Smooth muscle cell (in vitro differentiated cells): Measurements from ENCODE around the gene MKNK1. TPM values are rescaled to one million over a fixed set of nuclear protein-coding genes. Genes with fewer than 3 reads are reported as not detected.

Experiments used
- DNase-seq: peaks from one replicate; lab custom pipeline; 2025; ENCODE audit not compliant: unreplicated experiment; lab: John Stamatoyannopoulos, UW
- H2AFZ ChIP-seq: fragments of 200-600 bp; sonication (generic); 2 replicates; pipeline ENCODE4 v1.6.0; 2016; ENCODE audit warnings: antibody characterized with exemption, low read depth, mild to moderate bottlenecking
- H3F3A ChIP-seq: fragments of 200-600 bp; sonication (generic); 2 replicates; pipeline ENCODE4 v1.6.0; 2017; ENCODE audit warnings: antibody characterized with exemption, low read depth
- H3K27ac ChIP-seq: fragments of 200-600 bp; sonication (generic); 2 replicates; pipeline ENCODE4 v1.5.1; 2016; ENCODE audit warnings: low read depth, mild to moderate bottlenecking
- H3K27me3 ChIP-seq: fragments of 200-600 bp; sonication (generic); 2 replicates; pipeline ENCODE4 v1.6.1; 2016; ENCODE audit warnings: low read depth, mild to moderate bottlenecking
- H3K36me3 ChIP-seq: fragments of 200-600 bp; sonication (generic); 2 replicates; pipeline ENCODE4 v1.5.1; 2016; ENCODE audit warnings: low read depth
- H3K4me1 ChIP-seq: fragments of 200-600 bp; sonication (generic); 2 replicates; pipeline ENCODE4 v1.5.1; 2016; ENCODE audit warnings: low read depth
- H3K4me2 ChIP-seq: fragments of 200-600 bp; sonication (generic); 2 replicates; pipeline ENCODE4 v1.6.0; 2016; ENCODE audit warnings: mild to moderate bottlenecking
- H3K4me3 ChIP-seq: fragments of 200-600 bp; sonication (generic); 2 replicates; pipeline ENCODE4 v1.5.1; 2016; ENCODE audit warnings: mild to moderate bottlenecking
- H3K79me2 ChIP-seq: fragments of 200-600 bp; sonication (generic); 2 replicates; pipeline ENCODE4 v1.6.0; 2016; ENCODE audit warnings: low read depth, mild to moderate bottlenecking
- H3K9ac ChIP-seq: fragments of 200-600 bp; sonication (generic); 2 replicates; pipeline ENCODE4 v1.6.0; 2016; ENCODE audit warnings: low read depth
- H3K9me3 ChIP-seq: fragments of 200-600 bp; sonication (generic); replicated peaks from 2 replicates; pipeline ENCODE4 v1.5.1; 2016; ENCODE audit warnings: low read depth
- H4K20me1 ChIP-seq: fragments of 200-600 bp; sonication (generic); 2 replicates; pipeline ENCODE4 v1.6.0; 2016; ENCODE audit warnings: low read depth
- WGBS: methylation state at CpG from one replicate; pipeline ENCODE4 v1.1.7; 2016; ENCODE audit warnings: low lambda C conversion rate; 5-methylcytosine and 5-hydroxymethylcytosine counted together
- polyA plus RNA-seq: library from polyadenylated mRNA; unstranded; fragments of >200 nt; fragmentation: Nextera tagmentation; extraction: Ambion mirVana; gene quantifications from 2 replicates; pipeline ENCODE4 v1.2.1, GENCODE V29; 2016
- total RNA-seq: library from RNA; depleted of rRNA; stranded (reverse); fragments of >200 nt; gene quantifications from 2 replicates; pipeline ENCODE4 v1.2.3, GENCODE V29; 2014
- TF ChIP-seq, protein P1 (sequence below): fragments of 200-600 bp; sonication (generic); IDR thresholded peaks from 2 replicates; pipeline ENCODE4 v1.5.1; 2017; ENCODE audit warnings: borderline replicate concordance, mild to moderate bottlenecking, antibody characterized with exemption; ENCODE audit not compliant: insufficient read depth, poor library complexity, severe bottlenecking

Gene MKNK1
- total and polyA plus RNA-seq, 2 experiments from 2014 or later, result 11.7 to 18.7 TPM

DNA sequence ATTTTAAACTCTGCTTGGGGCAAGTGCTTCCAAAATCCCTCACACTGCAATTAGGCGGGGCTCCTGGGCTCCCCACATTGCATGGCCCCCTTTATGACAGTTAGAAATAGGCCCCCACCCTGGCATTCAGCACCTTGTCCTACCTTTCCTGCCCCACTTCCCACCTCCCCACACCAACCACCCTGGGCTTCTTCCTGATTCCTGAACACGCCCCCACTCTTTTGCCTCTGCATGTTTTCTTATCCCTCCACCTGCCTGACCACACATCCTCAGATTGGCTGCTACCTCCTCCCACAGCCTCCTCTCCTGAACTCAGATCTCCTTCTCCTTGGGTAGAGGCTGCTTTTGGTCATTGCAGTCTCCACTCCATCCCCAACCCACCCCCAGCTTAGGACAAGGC is 11.0 kb upstream of the MKNK1 start:
- H3K4me1 ChIP-seq, result peaks cover 18% of the 10 kb centered on the region
- peaks cover 9% of the 10 kb centered on the region for H3K79me2 ChIP-seq
- WGBS, result 97% methylated on average over 2 of the region's 2 CpGs
- H3K36me3 ChIP-seq, result no peaks in the 10 kb centered on the region
- H3K27me3 ChIP-seq, result no peaks in the 10 kb centered on the region
- H3K4me3 ChIP-seq, result peak overlapping the region; percentile 95
- no peak overlapping the region for H3K27ac ChIP-seq
- H4K20me1 ChIP-seq, result peaks cover 36% of the 10 kb centered on the region
- no peak overlapping the region for H3K9ac ChIP-seq
- H2AFZ ChIP-seq, result no peak overlapping the region
- no peaks in the 10 kb centered on the region for H3K9me3 ChIP-seq
- no peaks in the 10 kb centered on the region for H3F3A ChIP-seq
- TF ChIP-seq, protein P1, sequence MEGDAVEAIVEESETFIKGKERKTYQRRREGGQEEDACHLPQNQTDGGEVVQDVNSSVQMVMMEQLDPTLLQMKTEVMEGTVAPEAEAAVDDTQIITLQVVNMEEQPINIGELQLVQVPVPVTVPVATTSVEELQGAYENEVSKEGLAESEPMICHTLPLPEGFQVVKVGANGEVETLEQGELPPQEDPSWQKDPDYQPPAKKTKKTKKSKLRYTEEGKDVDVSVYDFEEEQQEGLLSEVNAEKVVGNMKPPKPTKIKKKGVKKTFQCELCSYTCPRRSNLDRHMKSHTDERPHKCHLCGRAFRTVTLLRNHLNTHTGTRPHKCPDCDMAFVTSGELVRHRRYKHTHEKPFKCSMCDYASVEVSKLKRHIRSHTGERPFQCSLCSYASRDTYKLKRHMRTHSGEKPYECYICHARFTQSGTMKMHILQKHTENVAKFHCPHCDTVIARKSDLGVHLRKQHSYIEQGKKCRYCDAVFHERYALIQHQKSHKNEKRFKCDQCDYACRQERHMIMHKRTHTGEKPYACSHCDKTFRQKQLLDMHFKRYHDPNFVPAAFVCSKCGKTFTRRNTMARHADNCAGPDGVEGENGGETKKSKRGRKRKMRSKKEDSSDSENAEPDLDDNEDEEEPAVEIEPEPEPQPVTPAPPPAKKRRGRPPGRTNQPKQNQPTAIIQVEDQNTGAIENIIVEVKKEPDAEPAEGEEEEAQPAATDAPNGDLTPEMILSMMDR, result no peak
- no peak for DNase-seq
- H3K4me2 ChIP-seq, result peak overlapping the region; percentile 99

GRCh38 chr1:46614604-46614984 is 10.5 kb upstream of the MKNK1 start:
- H3K27ac ChIP-seq, result no peak overlapping the region
- TF ChIP-seq, protein P1, result no peak
- H3K36me3 ChIP-seq, result no peaks in the 10 kb centered on the region
- no peak overlapping the region for H2AFZ ChIP-seq
- H3K9ac ChIP-seq, result no peak overlapping the region
- no peak overlapping the region for H3K4me2 ChIP-seq
- peaks cover 9% of the 10 kb centered on the region for H3K79me2 ChIP-seq
- H3F3A ChIP-seq, result no peaks in the 10 kb centered on the region
- DNase-seq, result no peak
- no peaks in the 10 kb centered on the region for H3K27me3 ChIP-seq
- 84% methylated on average over 2 of the region's 2 CpGs for WGBS
- H3K4me1 ChIP-seq, result peaks cover 18% of the 10 kb centered on the region
- H4K20me1 ChIP-seq, result peaks cover 36% of the 10 kb centered on the region
- no peak overlapping the region for H3K4me3 ChIP-seq
- H3K9me3 ChIP-seq, result no peaks in the 10 kb centered on the region

DNA sequence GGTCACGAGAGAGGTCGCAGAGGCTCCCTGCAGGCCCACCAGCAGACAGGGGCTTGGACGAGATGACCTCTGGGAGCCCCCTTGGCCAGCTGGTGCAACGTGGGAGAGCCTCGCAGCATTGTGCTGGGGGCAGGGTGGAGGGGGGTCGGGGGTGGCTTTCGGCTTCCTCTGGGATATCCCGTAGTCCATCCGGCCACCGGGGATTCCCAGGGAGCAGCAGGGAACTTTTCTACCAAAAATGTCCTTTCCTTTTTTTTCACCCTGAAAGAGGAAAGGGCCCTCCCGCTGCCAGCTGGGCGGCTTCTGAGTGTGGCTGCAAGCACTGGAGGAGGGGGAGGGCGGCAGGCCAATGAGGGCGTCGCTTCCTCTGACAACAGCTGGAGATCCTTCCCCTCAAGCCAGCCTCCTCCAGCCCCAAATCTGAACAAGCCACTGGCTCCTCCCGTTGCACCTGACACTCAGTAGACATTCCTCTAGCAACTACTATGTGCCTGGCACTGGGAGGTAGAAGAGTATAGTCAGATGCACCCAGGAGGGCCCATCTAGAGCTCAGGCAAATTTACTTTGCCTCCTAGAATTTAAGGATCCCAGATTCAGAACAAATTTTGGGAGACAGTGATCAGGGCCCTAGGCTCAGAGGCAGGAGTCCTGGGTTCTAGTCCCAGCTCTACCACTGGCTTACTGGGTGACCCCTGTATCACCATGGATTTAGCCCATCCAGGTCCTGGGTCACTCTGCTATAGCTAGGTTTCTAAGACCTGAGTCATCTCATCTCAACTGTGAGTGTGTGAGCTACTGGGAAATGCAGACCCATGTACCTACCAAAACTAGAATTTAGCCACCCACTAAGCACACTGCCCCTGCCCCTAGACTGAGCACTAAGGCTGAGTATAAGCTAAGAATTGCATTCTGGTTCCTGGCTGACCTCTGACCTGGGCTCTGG is 9.9 kb upstream of the MKNK1 start:
- H3K4me2 ChIP-seq, result peak overlapping the region; percentile 31
- H3K9me3 ChIP-seq, result no peaks in the 10 kb centered on the region
- H3K27ac ChIP-seq, result no peak overlapping the region
- H3K9ac ChIP-seq, result no peak overlapping the region
- WGBS, result 31% methylated on average over 15 of the region's 16 CpGs
- no peak overlapping the region for H2AFZ ChIP-seq
- H3K27me3 ChIP-seq, result no peaks in the 10 kb centered on the region
- H3F3A ChIP-seq, result no peaks in the 10 kb centered on the region
- DNase-seq, result peak; percentile 25
- H3K36me3 ChIP-seq, result no peaks in the 10 kb centered on the region
- peaks cover 9% of the 10 kb centered on the region for H3K79me2 ChIP-seq
- H3K4me3 ChIP-seq, result no peak overlapping the region
- H4K20me1 ChIP-seq, result peaks cover 36% of the 10 kb centered on the region
- H3K4me1 ChIP-seq, result peaks cover 18% of the 10 kb centered on the region
- TF ChIP-seq, protein P1, result no peak
